NCI-H1694 (cell line): ENCODE data around the gene KASH5.
A peak's percentile ranks its signal among the peaks of the same experiment; 100 is the strongest.
"Not testable (repeated sequence)": the region's sequence is repeated elsewhere in the genome, so short reads cannot be mapped to it uniquely, and the experiment has no call there.

ENCODE experiments used
- DNase-seq: peaks from one replicate; lab custom pipeline; 2025; lab: John Stamatoyannopoulos, UW

The KASH5 gene

GRCh38 chr19:49362048-49362928 is 25.8 kb upstream of the KASH5 start, which contains the start of gene TEAD2:
Gene TEAD2 (minus strand): TSS chr19:49362416. CDS start chr19:49360075, 2,341 bp downstream.
- no peak for DNase-seq

GRCh38 chr19:49362929-49363267 is 25.2 kb upstream of the KASH5 start:
- DNase-seq = no peak

- peak; percentile 17 for DNase-seq
Observed at GRCh38 chr19:49363268-49364082, 24.6 kb upstream of the KASH5 start, which contains the start of gene DKKL1. Gene DKKL1 (plus strand): TSS chr19:49363877. CDS start chr19:49363999, 122 bp downstream.

- DNase-seq = no peak
Observed at GRCh38 chr19:49364083-49364737, 23.8 kb upstream of the KASH5 start.

- no peak for DNase-seq
Observed at GRCh38 chr19:49366110-49366509, 21.9 kb upstream of the KASH5 start.

- no peak for DNase-seq
Observed at GRCh38 chr19:49368711-49369358, 19.2 kb upstream of the KASH5 start.

GRCh38 chr19:49371184-49371583 is 16.9 kb upstream of the KASH5 start:
- DNase-seq = no peak

GRCh38 chr19:49373174-49373573 is 14.9 kb upstream of the KASH5 start:
- DNase-seq = not testable (repeated sequence)

- DNase-seq = no peak
Observed at GRCh38 chr19:49374665-49375434, 13.2 kb upstream of the KASH5 start.

GRCh38 chr19:49378512-49378911 is 9.5 kb upstream of the KASH5 start:
- no peak for DNase-seq

GRCh38 chr19:49380391-49380790 is 7.7 kb upstream of the KASH5 start:
- DNase-seq = no peak

- DNase-seq = no peak
Observed at GRCh38 chr19:49382639-49383038, 5.4 kb upstream of the KASH5 start.

- no peak for DNase-seq
Observed at GRCh38 chr19:49383599-49383998, 4.5 kb upstream of the KASH5 start.

- no peak for DNase-seq
Observed at GRCh38 chr19:49389406-49389805, 1.4 kb downstream of the KASH5 start.

- DNase-seq = no peak
Observed at GRCh38 chr19:49390131-49390928, 2.3 kb downstream of the KASH5 start.

- no peak for DNase-seq
Observed at GRCh38 chr19:49390929-49391359, 2.9 kb downstream of the KASH5 start.

GRCh38 chr19:49391581-49392399 is 3.7 kb downstream of the KASH5 start:
- peak; percentile 75 for DNase-seq

GRCh38 chr19:49393881-49394280 is 5.8 kb downstream of the KASH5 start:
- no peak for DNase-seq
